GM12872 (cell line): ENCODE data around the gene PGPEP1.

Experiments used
- CTCF ChIP-seq: IDR thresholded peaks from 3 replicates; pipeline ENCODE4 v1.5.1; 2011; ENCODE audit warnings: low read depth, mild to moderate bottlenecking, low read length, moderate library complexity; ENCODE audit not compliant: insufficient read depth

PGPEP1 gene

GRCh38 chr19:18304458-18305310 is 35.7 kb upstream of the PGPEP1 start:
- no peak for TF ChIP-seq CTCF

- TF ChIP-seq CTCF = no peak
These were observed 34.0 kb upstream of the PGPEP1 start for GRCh38 chr19:18306209-18306887.

- TF ChIP-seq CTCF = no peak
These were observed 33.5 kb upstream of the PGPEP1 start for GRCh38 chr19:18306888-18307260.

GRCh38 chr19:18307271-18307681 is 33.1 kb upstream of the PGPEP1 start:
- no peak for TF ChIP-seq CTCF

GRCh38 chr19:18308051-18308947 is 32.1 kb upstream of the PGPEP1 start:
- no peak for TF ChIP-seq CTCF

GRCh38 chr19:18308948-18309325 is 31.5 kb upstream of the PGPEP1 start:
- TF ChIP-seq CTCF = no peak

GRCh38 chr19:18309525-18310064 is 30.8 kb upstream of the PGPEP1 start:
- no peak for TF ChIP-seq CTCF
